DOHH2 (cell line): ENCODE results near the gene SCAPER.

Experiments
- CTCF ChIP-seq: fragments of 200-600 bp; sonication (generic); IDR thresholded peaks from one replicate; pipeline ENCODE4 v1.5.1; 2014; ENCODE audit warnings: antibody characterized with exemption, mild to moderate bottlenecking, low read depth, low read length; ENCODE audit not compliant: poor library complexity, severe bottlenecking
- EZH2phosphoT487 ChIP-seq: fragments of 200-600 bp; sonication (generic); IDR thresholded peaks from 2 replicates; pipeline ENCODE4 v1.6.1; 2017; ENCODE audit warnings: borderline replicate concordance, mild to moderate bottlenecking, antibody characterized with exemption, low read length, moderate library complexity, mixed read lengths

GRCh38 chr15:76346669-76347481, 558.3 kb downstream of the SCAPER start:
- TF ChIP-seq EZH2phosphoT487 (no peak), CTCF (no peak)
